Esophagus squamous epithelium (tissue), 5 donors: ENCODE measurements around the gene TPST1. TPM values are rescaled to one million over a fixed set of nuclear protein-coding genes. Genes with fewer than 3 reads are reported as not detected.

Experiments used
- DNase-seq: peaks from one replicate; lab custom pipeline; 2025; lab: John Stamatoyannopoulos, UW
- H3K27ac ChIP-seq, 4 donors: fragments of 200-600 bp; sonication (generic); one replicate each; pipeline ENCODE4 v1.5.1; 2016 to 2019; ENCODE audit warnings: mild to moderate bottlenecking in 1 of 4
- H3K27me3 ChIP-seq, 4 donors: fragments of 200-600 bp; sonication (generic); 1 replicate in 3 of 4; 2 replicates in 1 of 4; pipeline versions ENCODE4 v1.5.1 to v1.6.0; 2017 to 2021; ENCODE audit warnings: antibody characterized with exemption in 1 of 4
- H3K36me3 ChIP-seq, 3 donors: fragments of 200-600 bp; sonication (generic); one replicate each; pipeline ENCODE4 v1.5.1; 2016 to 2019
- H3K4me1 ChIP-seq, 3 donors: fragments of 200-600 bp; sonication (generic); one replicate each; pipeline ENCODE4 v1.5.1; 2017 to 2019
- H3K4me3 ChIP-seq, 4 donors: fragments of 200-600 bp; sonication (generic); 1 replicate in 3 of 4; 2 replicates in 1 of 4; pipeline ENCODE4 v1.5.1; 2016 to 2019; ENCODE audit warnings: mild to moderate bottlenecking in 2 of 4, moderate library complexity in 1 of 4
- H3K9me3 ChIP-seq, 3 donors: fragments of 200-600 bp; sonication (generic); one replicate each; pipeline ENCODE4 v1.5.1; 2016 to 2019
- CTCF ChIP-seq, 6 experiments: fragments of 450-650 bp in 4 of 6; fragments of 200-600 bp in 2 of 6; sonication (generic) in 2 of 6; IDR thresholded peaks; one replicate each; pipeline ENCODE4 v1.5.1; 2016 to 2019; ENCODE audit warnings: antibody characterized with exemption in 6 of 6, mild to moderate bottlenecking in 4 of 6, moderate library complexity in 4 of 6
- POLR2A ChIP-seq, 4 donors: fragments of 450-650 bp; IDR thresholded peaks; one replicate each; pipeline ENCODE4 v1.6.1; 2017; ENCODE audit warnings: antibody characterized with exemption in 4 of 4, mild to moderate bottlenecking in 4 of 4, moderate library complexity in 3 of 4
- WGBS, 2 donors: methylation state at CpG; one replicate each; pipeline ENCODE4 v1.1.5; 2018; 5-methylcytosine and 5-hydroxymethylcytosine counted together
- intact Hi-C: fragments of 100-400 bp; cut with DNase I; formaldehyde crosslinking; loops from one replicate; pipeline ENCODE4 v1.15.0; 2022
- total RNA-seq, 4 donors: library from RNA; depleted of rRNA; stranded (reverse); fragments of >200 nt; gene quantifications; one replicate each; pipeline ENCODE4 v1.1.0, GENCODE V29; 2016
- donor health status: DM: yes; HTN: yes; CAD: no.

The TPST1 gene
- total RNA-seq, 4 donors from 2014 or later: 10.2 to 23.1 (median 17.1) TPM

GRCh38 chr7:66237906-66238772, 33.0 kb downstream of the TPST1 start:
- peaks cover 0 to 6% (median 0%) of the 10 kb centered on the region in 3 donors for H3K36me3 ChIP-seq
- no peak overlapping the region for H3K4me3 ChIP-seq
- WGBS, 2 donors: 66 to 81% methylated on average over 6 of the region's 6 CpGs
- H3K4me1 ChIP-seq: peaks cover 0 to 6% (median 0%) of the 10 kb centered on the region in 3 donors
- no peaks in the 10 kb centered on the region for H3K27me3 ChIP-seq
- no peaks in the 10 kb centered on the region for H3K9me3 ChIP-seq
- intact Hi-C loops: no loop called here
- no peak overlapping the region for H3K27ac ChIP-seq
- DNase-seq: no peak
- TF ChIP-seq CTCF (IDR thresholded peaks at IDR 0.05): no peak
- TF ChIP-seq POLR2A (IDR thresholded peaks at IDR 0.05): no peak

DNA sequence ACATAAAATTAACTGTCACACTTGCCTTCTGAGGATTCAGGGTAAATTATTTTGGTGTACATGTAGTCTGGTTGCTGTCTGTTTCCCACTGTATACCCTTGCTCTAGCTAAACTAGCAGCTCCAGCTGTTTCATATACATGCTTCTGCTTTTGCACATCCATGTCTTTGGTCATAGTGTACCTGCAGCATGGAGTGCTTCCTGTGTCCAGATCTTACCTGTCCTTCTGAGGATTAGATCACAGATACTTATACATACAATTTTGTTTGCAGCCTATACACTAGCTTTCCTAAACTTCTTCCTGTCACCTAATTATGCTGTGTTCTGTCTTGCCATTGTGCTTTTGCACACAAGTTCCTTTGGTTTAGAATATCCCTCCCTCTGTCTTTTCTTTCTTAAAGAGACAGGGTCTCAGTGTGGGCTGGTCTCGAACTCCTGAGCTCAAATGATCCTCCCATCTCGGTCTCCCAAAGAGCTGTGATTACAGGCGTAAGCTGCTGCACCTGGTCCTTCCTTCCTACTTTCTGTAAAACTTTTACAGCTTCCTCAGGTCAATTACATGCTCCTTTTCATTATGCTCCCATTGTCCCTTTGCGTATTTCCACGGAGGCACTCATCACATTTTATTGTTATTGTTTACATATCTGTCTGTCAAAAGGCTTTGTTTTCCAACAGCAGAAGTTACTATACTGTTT, 33.8 kb downstream of the TPST1 start:
- H3K27me3 ChIP-seq: no peaks in the 10 kb centered on the region
- no peak for TF ChIP-seq CTCF (IDR thresholded peaks at IDR 0.05)
- no peak for TF ChIP-seq POLR2A (IDR thresholded peaks at IDR 0.05)
- 74 to 76% methylated on average over 5 of the region's 5 CpGs for WGBS, 2 donors
- intact Hi-C loops: no loop called here
- no peaks in the 10 kb centered on the region for H3K9me3 ChIP-seq
- DNase-seq: no peak
- H3K36me3 ChIP-seq: peaks cover 0 to 6% (median 0%) of the 10 kb centered on the region in 3 donors
- no peak overlapping the region for H3K27ac ChIP-seq
- H3K4me1 ChIP-seq: peaks cover 0 to 6% (median 0%) of the 10 kb centered on the region in 3 donors
- no peak overlapping the region for H3K4me3 ChIP-seq

- H3K27ac ChIP-seq: no peak overlapping the region
- H3K27me3 ChIP-seq: no peaks in the 10 kb centered on the region
- no peak overlapping the region for H3K4me3 ChIP-seq
- intact Hi-C loops: no loop called here
- H3K4me1 ChIP-seq: peaks cover 0 to 6% (median 0%) of the 10 kb centered on the region in 3 donors
- WGBS, 2 donors: 74 to 75% methylated on average over 1 of the region's 1 CpG
- DNase-seq: no peak
- H3K36me3 ChIP-seq: peaks cover 0 to 6% (median 0%) of the 10 kb centered on the region in 3 donors
- no peak for TF ChIP-seq CTCF (IDR thresholded peaks at IDR 0.05)
- TF ChIP-seq POLR2A (IDR thresholded peaks at IDR 0.05): no peak
- no peaks in the 10 kb centered on the region for H3K9me3 ChIP-seq
These were observed 34.3 kb downstream of the TPST1 start for GRCh38 chr7:66239467-66239856.

- Histone ChIP-seq H3K27me3 (no peaks in the 10 kb centered on the region), H3K27ac (no peak overlapping the region), H3K36me3 (peaks cover 0 to 11% (median 0%) of the 10 kb centered on the region in 3 donors), H3K4me3 (no peak overlapping the region), H3K9me3 (no peaks in the 10 kb centered on the region), H3K4me1 (no peaks in the 10 kb centered on the region)
- 56 to 75% methylated on average over 2 of the region's 2 CpGs for WGBS, 2 donors
- DNase-seq: no peak
- intact Hi-C loops: no loop called here
- TF ChIP-seq POLR2A (IDR thresholded peaks at IDR 0.05): no peak
- TF ChIP-seq CTCF (IDR thresholded peaks at IDR 0.05): no peak
These were observed 39.9 kb downstream of the TPST1 start for GRCh38 chr7:66245008-66245407.
